HepG2 (cell line): ENCODE results near the gene GABRB1. TPM values are rescaled to one million over a fixed set of nuclear protein-coding genes. Genes with fewer than 3 reads are reported as not detected.

Experiments
- HCFC1 ChIP-seq: fragments of 150-350 bp; IDR thresholded peaks from 2 replicates; pipeline ENCODE4 v1.6.1; 2014; ENCODE audit warnings: low read depth, low read length
- MED13 ChIP-seq: sonication (generic); formaldehyde crosslinking; IDR thresholded peaks from 2 replicates; pipeline ENCODE4 v1.5.0; 2020; ENCODE audit warnings: missing genetic modification reagents
- PHF5A ChIP-seq: IDR thresholded peaks from one replicate; pipeline ENCODE4 v1.6.1; 2018; ENCODE audit warnings: low read depth, missing genetic modification reagents; ENCODE audit not compliant: unreplicated experiment
- SNAPC4 ChIP-seq: sonication (generic); formaldehyde crosslinking; IDR thresholded peaks from 2 replicates; pipeline ENCODE4 v1.4.0; 2020; ENCODE audit warnings: mild to moderate bottlenecking, missing genetic modification reagents
- TCF12 ChIP-seq, 2 experiments: fragments of 450-650 bp in 1 of 2; sonication (generic) in 1 of 2; formaldehyde crosslinking in 1 of 2; IDR thresholded peaks; 2 replicates each; pipeline versions ENCODE4 v1.6.1 to v1.8.0; 2017 to 2022; ENCODE audit warnings: antibody characterized with exemption in 1 of 2, mild to moderate bottlenecking in 1 of 2, missing genetic modification reagents in 1 of 2, moderate library complexity in 1 of 2
- TRIM24 ChIP-seq: sonication (generic); formaldehyde crosslinking; IDR thresholded peaks from 2 replicates; pipeline ENCODE4 v1.8.0; 2022; ENCODE audit warnings: mild to moderate bottlenecking, missing genetic modification reagents
- ZBTB20 ChIP-seq: sonication (generic); formaldehyde crosslinking; IDR thresholded peaks from 2 replicates; pipeline ENCODE4 v1.8.1; 2023; ENCODE audit warnings: missing genetic modification reagents, low read depth, mild to moderate bottlenecking, borderline replicate concordance
- ZNF101 ChIP-seq: sonication (generic); formaldehyde crosslinking; IDR thresholded peaks from 2 replicates; pipeline ENCODE4 v1.4.0; 2020; ENCODE audit warnings: mild to moderate bottlenecking, low read depth, missing genetic modification reagents, borderline replicate concordance
- ZNF558 ChIP-seq: sonication (generic); formaldehyde crosslinking; IDR thresholded peaks from 2 replicates; pipeline ENCODE4 v1.9.0; 2022; ENCODE audit warnings: mild to moderate bottlenecking, missing genetic modification reagents, borderline replicate concordance
- polyA plus RNA-seq, 8 experiments: library from polyadenylated mRNA; depleted of rRNA in 3 of 8; stranded (reverse) in 7 of 8; unstranded in 1 of 8; fragments of >200 nt; fragmentation: Illumina TruSeq in 4 of 8; extraction: Trizol in 4 of 8; gene quantifications; 2 replicates each; pipeline versions ENCODE4 v1.2.1 to v1.2.3, GENCODE V29; 2011 to 2016; ENCODE audit warnings: low read depth in 4 of 8, missing spikeins in 1 of 8, mixed read lengths in 1 of 8; ENCODE audit not compliant: insufficient read depth in 1 of 8
- total RNA-seq, 5 experiments: library from RNA; depleted of rRNA; stranded (reverse); fragments of >200 nt; fragmentation: Illumina TruSeq; extraction: Trizol; gene quantifications; 2 replicates each; pipeline ENCODE4 v1.2.3, GENCODE V29; 2016; ENCODE audit warnings: low read depth in 1 of 5
- TF ChIP-seq, protein P1 (sequence below): sonication (generic); formaldehyde crosslinking; IDR thresholded peaks from 2 replicates; pipeline ENCODE4 v1.4.0; 2020; ENCODE audit warnings: missing genetic modification reagents, borderline replicate concordance
- TF ChIP-seq, protein P2 (sequence below): sonication (generic); formaldehyde crosslinking; IDR thresholded peaks from 2 replicates; pipeline ENCODE4 v1.9.0; 2022; ENCODE audit warnings: low read depth, missing genetic modification reagents
- TF ChIP-seq, protein P3 (sequence below): sonication (generic); formaldehyde crosslinking; IDR thresholded peaks from 2 replicates; pipeline ENCODE4 v1.5.1; 2020; ENCODE audit warnings: mild to moderate bottlenecking, moderate library complexity, missing genetic modification reagents
- TF ChIP-seq, protein P4 (sequence below): sonication (generic); formaldehyde crosslinking; IDR thresholded peaks from 2 replicates; pipeline ENCODE4 v1.4.0; 2020; ENCODE audit warnings: mild to moderate bottlenecking, missing genetic modification reagents

Gene GABRB1
- total and polyA plus RNA-seq, 2 of the 13 experiments (the other 11 are each of a cell fraction or from before 2014, with no cell fraction given): not detected

DNA sequence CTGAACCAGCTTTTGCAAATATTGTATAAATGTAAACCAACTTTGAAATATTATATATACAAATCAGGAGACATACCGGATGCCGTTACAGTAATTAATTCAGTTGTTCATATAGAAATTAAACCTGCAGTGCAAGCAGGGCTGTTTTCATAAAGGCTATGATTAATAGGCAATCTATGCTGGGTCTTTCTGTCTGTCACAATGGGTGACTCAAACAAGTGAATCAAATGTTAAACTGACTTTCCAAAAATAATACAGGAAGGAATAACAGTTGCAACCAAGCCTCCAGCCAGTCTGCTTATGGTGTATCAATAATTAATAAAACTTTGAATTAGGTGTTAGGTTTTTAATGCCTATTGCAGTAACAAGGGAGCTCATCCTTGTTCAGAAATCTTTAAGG lies 43.9 kb downstream of the GABRB1 start (continued):
- TF ChIP-seq, protein P1, sequence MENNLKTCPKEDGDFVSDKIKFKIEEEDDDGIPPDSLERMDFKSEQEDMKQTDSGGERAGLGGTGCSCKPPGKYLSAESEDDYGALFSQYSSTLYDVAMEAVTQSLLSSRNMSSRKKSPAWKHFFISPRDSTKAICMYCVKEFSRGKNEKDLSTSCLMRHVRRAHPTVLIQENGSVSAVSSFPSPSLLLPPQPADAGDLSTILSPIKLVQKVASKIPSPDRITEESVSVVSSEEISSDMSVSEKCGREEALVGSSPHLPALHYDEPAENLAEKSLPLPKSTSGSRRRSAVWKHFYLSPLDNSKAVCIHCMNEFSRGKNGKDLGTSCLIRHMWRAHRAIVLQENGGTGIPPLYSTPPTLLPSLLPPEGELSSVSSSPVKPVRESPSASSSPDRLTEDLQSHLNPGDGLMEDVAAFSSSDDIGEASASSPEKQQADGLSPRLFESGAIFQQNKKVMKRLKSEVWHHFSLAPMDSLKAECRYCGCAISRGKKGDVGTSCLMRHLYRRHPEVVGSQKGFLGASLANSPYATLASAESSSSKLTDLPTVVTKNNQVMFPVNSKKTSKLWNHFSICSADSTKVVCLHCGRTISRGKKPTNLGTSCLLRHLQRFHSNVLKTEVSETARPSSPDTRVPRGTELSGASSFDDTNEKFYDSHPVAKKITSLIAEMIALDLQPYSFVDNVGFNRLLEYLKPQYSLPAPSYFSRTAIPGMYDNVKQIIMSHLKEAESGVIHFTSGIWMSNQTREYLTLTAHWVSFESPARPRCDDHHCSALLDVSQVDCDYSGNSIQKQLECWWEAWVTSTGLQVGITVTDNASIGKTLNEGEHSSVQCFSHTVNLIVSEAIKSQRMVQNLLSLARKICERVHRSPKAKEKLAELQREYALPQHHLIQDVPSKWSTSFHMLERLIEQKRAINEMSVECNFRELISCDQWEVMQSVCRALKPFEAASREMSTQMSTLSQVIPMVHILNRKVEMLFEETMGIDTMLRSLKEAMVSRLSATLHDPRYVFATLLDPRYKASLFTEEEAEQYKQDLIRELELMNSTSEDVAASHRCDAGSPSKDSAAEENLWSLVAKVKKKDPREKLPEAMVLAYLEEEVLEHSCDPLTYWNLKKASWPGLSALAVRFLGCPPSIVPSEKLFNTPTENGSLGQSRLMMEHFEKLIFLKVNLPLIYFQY (CRISPR knock-in tag): no peak
- TF ChIP-seq ZNF558: no peak
- no peak for TF ChIP-seq SNAPC4
- no peak for TF ChIP-seq TCF12 (IDR thresholded peaks at IDR 0.05)
- TF ChIP-seq TCF12 (CRISPR knock-in tag; IDR thresholded peaks at IDR 0.05): no peak
- TF ChIP-seq, protein P2, sequence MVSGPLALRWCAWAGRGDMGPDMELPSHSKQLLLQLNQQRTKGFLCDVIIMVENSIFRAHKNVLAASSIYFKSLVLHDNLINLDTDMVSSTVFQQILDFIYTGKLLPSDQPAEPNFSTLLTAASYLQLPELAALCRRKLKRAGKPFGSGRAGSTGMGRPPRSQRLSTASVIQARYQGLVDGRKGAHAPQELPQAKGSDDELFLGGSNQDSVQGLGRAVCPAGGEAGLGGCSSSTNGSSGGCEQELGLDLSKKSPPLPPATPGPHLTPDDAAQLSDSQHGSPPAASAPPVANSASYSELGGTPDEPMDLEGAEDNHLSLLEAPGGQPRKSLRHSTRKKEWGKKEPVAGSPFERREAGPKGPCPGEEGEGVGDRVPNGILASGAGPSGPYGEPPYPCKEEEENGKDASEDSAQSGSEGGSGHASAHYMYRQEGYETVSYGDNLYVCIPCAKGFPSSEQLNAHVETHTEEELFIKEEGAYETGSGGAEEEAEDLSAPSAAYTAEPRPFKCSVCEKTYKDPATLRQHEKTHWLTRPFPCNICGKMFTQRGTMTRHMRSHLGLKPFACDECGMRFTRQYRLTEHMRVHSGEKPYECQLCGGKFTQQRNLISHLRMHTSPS (CRISPR knock-in tag): no peak
- TF ChIP-seq ZBTB20 (CRISPR knock-in tag): no peak
- TF ChIP-seq TRIM24 (CRISPR knock-in tag): no peak
- no peak for TF ChIP-seq HCFC1
- TF ChIP-seq, protein P3, sequence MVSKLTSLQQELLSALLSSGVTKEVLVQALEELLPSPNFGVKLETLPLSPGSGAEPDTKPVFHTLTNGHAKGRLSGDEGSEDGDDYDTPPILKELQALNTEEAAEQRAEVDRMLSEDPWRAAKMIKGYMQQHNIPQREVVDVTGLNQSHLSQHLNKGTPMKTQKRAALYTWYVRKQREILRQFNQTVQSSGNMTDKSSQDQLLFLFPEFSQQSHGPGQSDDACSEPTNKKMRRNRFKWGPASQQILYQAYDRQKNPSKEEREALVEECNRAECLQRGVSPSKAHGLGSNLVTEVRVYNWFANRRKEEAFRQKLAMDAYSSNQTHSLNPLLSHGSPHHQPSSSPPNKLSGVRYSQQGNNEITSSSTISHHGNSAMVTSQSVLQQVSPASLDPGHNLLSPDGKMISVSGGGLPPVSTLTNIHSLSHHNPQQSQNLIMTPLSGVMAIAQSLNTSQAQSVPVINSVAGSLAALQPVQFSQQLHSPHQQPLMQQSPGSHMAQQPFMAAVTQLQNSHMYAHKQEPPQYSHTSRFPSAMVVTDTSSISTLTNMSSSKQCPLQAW (CRISPR knock-in tag): no peak
- no peak for TF ChIP-seq MED13
- TF ChIP-seq, protein P4, sequence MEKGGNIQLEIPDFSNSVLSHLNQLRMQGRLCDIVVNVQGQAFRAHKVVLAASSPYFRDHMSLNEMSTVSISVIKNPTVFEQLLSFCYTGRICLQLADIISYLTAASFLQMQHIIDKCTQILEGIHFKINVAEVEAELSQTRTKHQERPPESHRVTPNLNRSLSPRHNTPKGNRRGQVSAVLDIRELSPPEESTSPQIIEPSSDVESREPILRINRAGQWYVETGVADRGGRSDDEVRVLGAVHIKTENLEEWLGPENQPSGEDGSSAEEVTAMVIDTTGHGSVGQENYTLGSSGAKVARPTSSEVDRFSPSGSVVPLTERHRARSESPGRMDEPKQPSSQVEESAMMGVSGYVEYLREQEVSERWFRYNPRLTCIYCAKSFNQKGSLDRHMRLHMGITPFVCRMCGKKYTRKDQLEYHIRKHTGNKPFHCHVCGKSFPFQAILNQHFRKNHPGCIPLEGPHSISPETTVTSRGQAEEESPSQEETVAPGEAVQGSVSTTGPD (CRISPR knock-in tag): no peak
- TF ChIP-seq PHF5A (CRISPR knock-in tag): no peak
- no peak for TF ChIP-seq ZNF101
